ENCODE measurements around the gene LRP8. TPM values are rescaled to one million over a fixed set of nuclear protein-coding genes. Genes with fewer than 3 reads are reported as not detected.

LRP8 gene
- total RNA-seq, 1 experiment from 2014 or later: 56.3 TPM

GRCh38 chr1:53285969-53286760, 41.7 kb downstream of the LRP8 start:
- intact Hi-C loops (cut with micrococcal nuclease): no loop called here
- no peaks in the 10 kb centered on the region for H3K9me3 ChIP-seq (ENCODE audit: control insufficient read depth in 1 of 2, insufficient read depth in 1 of 2, low read depth in 1 of 2, low read length in 2 of 2)
- H3K4me1 ChIP-seq (ENCODE audit: control insufficient read depth in 1 of 2, insufficient read depth in 2 of 2, low read length in 2 of 2): no peaks in the 10 kb centered on the region
- H3K4me3 ChIP-seq (replicated peaks in 1 of 2; ENCODE audit: low read depth in 1 of 2, low read length in 2 of 2): no peak overlapping the region
- no peak overlapping the region for H3K9ac ChIP-seq (ENCODE audit: low read length)
- no peak overlapping the region for H3K4me2 ChIP-seq (ENCODE audit: low read length)
- H3K27me3 ChIP-seq (ENCODE audit: insufficient read depth, low read length): no peaks in the 10 kb centered on the region
- ChIA-PET POLR2A (interaction anchor here (0.6 kb wide), 1 partner anchor 973 kb away, joined by 4 read pairs; no protein-coding TSS in a partner anchor), RAD21 (ENCODE audit: low non-redundant PET in 1 of 2, low total read pairs in 2 of 2, uncharacterized antibody in 2 of 2, unreplicated experiment in 2 of 2) (no interaction called here), CTCF (interaction anchor here (0.7 kb wide), 1 partner anchor 112 kb away, joined by 3 read pairs; no protein-coding TSS in a partner anchor)
- H3K79me2 ChIP-seq (ENCODE audit: insufficient read depth, low read length): peaks cover 4% of the 10 kb centered on the region; the same call in 1 of the 2 replicates
- ATAC-seq (no peak), DNase-seq (ENCODE audit: low read depth, low spot score) (no peak)
- H3K9me2 ChIP-seq (ENCODE audit: insufficient read depth): no peaks in the 10 kb centered on the region
- H3K36me3 ChIP-seq (ENCODE audit: control insufficient read depth in 1 of 2, insufficient read depth in 2 of 2, low read length in 2 of 2): peaks cover 2 to 26% of the 10 kb centered on the region in 2 experiments; a peak in 3 of 4 replicates
- H2AFZ ChIP-seq (ENCODE audit: low read depth, low read length, poor library complexity, severe bottlenecking): no peak overlapping the region
- TF ChIP-seq EZH2 (IDR thresholded peaks at IDR 0.05): no peak
- no peak for TF ChIP-seq SRF (IDR thresholded peaks at IDR 0.05; ENCODE audit: low read depth)
- TF ChIP-seq EZH2phosphoT487 (IDR thresholded peaks at IDR 0.05; ENCODE audit: borderline replicate concordance): no peak
- TF ChIP-seq TCF7L2 (IDR thresholded peaks at IDR 0.05; ENCODE audit: borderline replicate concordance, extremely low read depth, insufficient read depth, insufficient read length): no peak
- no peak for TF ChIP-seq YY1 (IDR thresholded peaks at IDR 0.05; ENCODE audit: extremely low read depth, insufficient replicate concordance, low read depth, low read length)
- no peak for TF ChIP-seq POLR2A (IDR thresholded peaks at IDR 0.05; ENCODE audit: borderline replicate concordance, extremely low read depth, insufficient read depth, insufficient read length)
- TF ChIP-seq FOSL1 (IDR thresholded peaks at IDR 0.05; ENCODE audit: low read depth): no peak
- no peak for TF ChIP-seq JUND (IDR thresholded peaks at IDR 0.05)
- no peak for TF ChIP-seq CBX3 (IDR thresholded peaks at IDR 0.05; ENCODE audit: low read depth)
- no peak for TF ChIP-seq ELF1 (IDR thresholded peaks at IDR 0.05; ENCODE audit: borderline replicate concordance, low read depth)
- TF ChIP-seq ZFX (IDR thresholded peaks at IDR 0.05): no peak
- no peak for TF ChIP-seq CTCF (IDR thresholded peaks at IDR 0.05 in 2 of 3, conservative IDR thresholded peaks at IDR 0.05 in 1 of 3; ENCODE audit: borderline replicate concordance in 1 of 3, insufficient read depth in 1 of 3, low read depth in 2 of 3, low read length in 2 of 3)
- TF ChIP-seq POLR2AphosphoS5 (IDR thresholded peaks at IDR 0.05; ENCODE audit: low read depth, low read length): no peak
- no peak for TF ChIP-seq ZNF274 (IDR thresholded peaks at IDR 0.05; ENCODE audit: low read depth, low read length)
- no peak for TF ChIP-seq RAD21 (IDR thresholded peaks at IDR 0.05; ENCODE audit: low read depth)
- no peak for TF ChIP-seq SIN3A (IDR thresholded peaks at IDR 0.05; ENCODE audit: low read depth)
- TF ChIP-seq REST (IDR thresholded peaks at IDR 0.05; ENCODE audit: low read depth): no peak
- no peak overlapping the region for H3K27ac ChIP-seq (ENCODE audit: low read depth, low read length)
- no peaks in the 10 kb centered on the region for H4K20me1 ChIP-seq (ENCODE audit: insufficient read depth)
- BruUV-seq (replicated peaks): no TSS peak
